Activated CD4-positive, alpha-beta T cell treated with anti-CD3 and anti-CD28 coated beads, Interleukin-2, amount 50 U/mL, for 1 hour (primary cell): ENCODE results near the gene PLGLB2.
"Not testable (repeated sequence)": the region's sequence is repeated elsewhere in the genome, so short reads cannot be mapped to it uniquely, and the experiment has no call there.

ENCODE experiments used
- DNase-seq: peaks from one replicate; pipeline ENCODE4 v3.0.0-alpha.2; 2020

Gene PLGLB2

GRCh38 chr2:87747791-87748190 is at the start of gene PLGLB2:
PLGLB2 (plus strand) TSS chr2:87748087; CDS start chr2:87748154, 67 bp downstream.
- DNase-seq, result not testable (repeated sequence)

- DNase-seq, result not testable (repeated sequence)
Observed at GRCh38 chr2:87704572-87705323, 43.1 kb upstream of the PLGLB2 start.

GRCh38 chr2:87708368-87708767 is 39.5 kb upstream of the PLGLB2 start:
- not testable (repeated sequence) for DNase-seq

GRCh38 chr2:87727940-87728599 is 19.8 kb upstream of the PLGLB2 start:
- DNase-seq, result not testable (repeated sequence)

- DNase-seq, result not testable (repeated sequence)
Observed at GRCh38 chr2:87740928-87741327, 7.0 kb upstream of the PLGLB2 start.

GRCh38 chr2:87742393-87743108 is 5.3 kb upstream of the PLGLB2 start:
- DNase-seq, result not testable (repeated sequence)

- DNase-seq, result not testable (repeated sequence)
Observed at GRCh38 chr2:87743638-87744037, 4.2 kb upstream of the PLGLB2 start.

GRCh38 chr2:87745353-87745951 is 2.4 kb upstream of the PLGLB2 start:
- not testable (repeated sequence) for DNase-seq

GRCh38 chr2:87748524-87748923 is 637 bp downstream of the PLGLB2 start:
- not testable (repeated sequence) for DNase-seq

- not testable (repeated sequence) for DNase-seq
Observed at GRCh38 chr2:87750560-87750959, 2.7 kb downstream of the PLGLB2 start.

- DNase-seq, result not testable (repeated sequence)
Observed at GRCh38 chr2:87754759-87755158, 6.9 kb downstream of the PLGLB2 start.
